SIG-M5 treated with dmso at 0.1 percent for 504 hours (cell line): ENCODE data around the gene SCN8A.

Source experiments
- DNase-seq: peaks from one replicate; lab custom pipeline; 2025; ENCODE audit not compliant: unreplicated experiment; lab: John Stamatoyannopoulos, UW

The SCN8A gene

GRCh38 chr12:51847643-51848325 lies 256.8 kb downstream of the SCN8A start:
- no peak for DNase-seq

DNA sequence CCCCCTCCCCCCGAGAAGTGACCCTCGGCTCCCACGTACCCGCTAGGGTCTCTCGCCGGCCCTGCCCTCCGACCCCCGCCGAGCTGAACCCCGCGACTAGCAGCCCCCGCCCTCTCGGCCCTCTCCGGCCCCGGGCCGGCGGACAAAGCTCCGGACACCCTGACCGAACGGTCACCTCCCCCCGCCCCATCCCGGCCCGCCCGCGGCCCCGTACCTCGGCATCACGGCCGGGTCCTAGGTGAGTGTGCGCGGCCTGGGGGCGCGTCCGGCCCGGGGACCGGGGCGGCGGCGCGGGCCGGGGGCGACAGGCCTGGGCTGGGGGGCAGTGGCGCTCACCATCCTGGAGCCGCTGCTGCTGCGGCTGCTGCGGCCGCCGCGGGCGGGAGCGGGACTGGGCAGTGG lies 257.3 kb downstream of the SCN8A start, which contains the start of gene FIGNL2:
Gene FIGNL2, minus strand, starts transcription at position 393 of the 402 bp plus-strand sequence. CDS start 26,305 bp downstream, outside the sequence.
- no peak for DNase-seq

DNA sequence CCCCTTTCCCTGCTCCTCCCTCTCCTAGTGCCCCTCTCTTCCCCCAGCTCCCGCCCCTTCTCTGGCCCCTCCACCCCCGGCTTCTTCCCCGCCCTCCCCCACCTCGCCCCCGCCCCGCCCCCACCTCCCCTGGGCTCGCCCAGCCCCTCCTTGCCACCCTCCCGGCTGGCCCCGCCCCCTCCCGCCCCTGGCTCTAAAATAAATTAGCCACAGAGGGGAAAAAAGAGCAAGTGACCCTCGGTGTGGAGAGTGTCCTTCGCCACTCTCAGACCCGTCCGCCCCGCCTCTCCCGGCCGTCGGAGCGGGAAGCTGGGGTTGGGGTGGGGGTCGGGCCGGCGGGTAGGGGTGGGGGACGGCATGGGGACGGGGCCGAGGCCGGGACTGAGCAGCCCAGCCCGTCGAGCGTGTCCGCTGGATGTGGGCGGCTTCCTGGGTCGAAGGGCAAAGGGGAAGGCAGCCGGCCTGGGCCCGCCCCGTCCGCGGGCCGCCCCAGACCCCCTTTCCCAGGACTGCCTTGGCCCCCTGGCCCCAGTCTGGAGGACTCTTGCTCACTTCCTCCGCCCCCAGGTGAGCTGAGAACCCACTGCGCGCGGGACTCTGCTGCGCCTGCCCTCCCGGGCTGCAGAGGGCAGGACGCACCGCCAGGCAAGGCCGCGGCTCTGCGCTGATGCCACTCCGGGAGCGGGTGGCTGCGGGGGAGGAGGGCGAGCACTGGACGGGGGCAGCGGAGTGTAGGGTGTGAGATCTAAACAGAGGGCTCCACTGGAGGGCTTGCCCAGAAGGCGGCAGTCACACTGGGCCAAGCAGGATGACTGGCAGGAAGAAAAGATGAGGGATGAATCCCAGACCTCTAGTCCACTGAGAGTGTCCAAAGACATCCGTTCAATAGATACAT lies 258.1 kb downstream of the SCN8A start:
- no peak for DNase-seq

- DNase-seq: no peak
These were observed 259.3 kb downstream of the SCN8A start for GRCh38 chr12:51850081-51850964.

GRCh38 chr12:51850965-51851299 lies 259.9 kb downstream of the SCN8A start:
- no peak for DNase-seq

DNA sequence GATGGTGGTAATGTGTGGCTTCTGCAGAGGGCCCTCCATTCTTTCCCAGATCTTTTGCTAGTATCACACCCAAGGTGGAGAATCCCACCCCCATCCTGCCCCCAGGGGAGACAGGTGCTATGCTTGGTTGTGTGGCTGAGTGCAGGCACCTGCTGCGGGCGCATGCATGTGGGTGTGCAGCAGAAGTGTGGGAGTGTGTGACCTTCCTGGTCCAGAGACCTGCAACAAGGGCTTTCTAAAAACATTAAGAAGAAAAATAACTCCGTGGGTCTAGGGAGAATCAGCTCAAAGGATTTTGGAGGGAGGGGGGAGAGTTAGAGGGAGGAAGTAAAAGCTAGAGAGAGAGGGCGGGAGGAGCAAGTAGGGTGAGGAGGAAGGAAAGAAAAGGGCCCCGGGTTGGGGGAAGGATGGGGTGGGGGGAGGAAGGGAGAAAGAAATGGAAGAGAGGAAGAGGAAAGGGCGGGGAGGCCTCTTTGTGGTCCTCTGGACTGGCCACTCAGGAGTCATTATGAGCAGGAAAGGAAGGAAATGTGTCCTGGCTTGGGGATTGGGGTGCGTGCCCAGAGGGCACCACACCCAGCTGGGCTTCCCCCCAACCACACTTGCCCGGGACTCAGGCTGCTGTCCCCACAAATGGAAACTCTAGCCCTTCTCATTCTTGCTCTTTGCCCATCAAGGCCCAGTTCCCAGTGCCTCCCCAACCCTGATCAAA lies 260.5 kb downstream of the SCN8A start:
- no peak for DNase-seq

- DNase-seq: no peak
These were observed 261.5 kb downstream of the SCN8A start for GRCh38 chr12:51852404-51853137.

GRCh38 chr12:51855586-51856428 lies 264.8 kb downstream of the SCN8A start:
- DNase-seq: no peak

DNA sequence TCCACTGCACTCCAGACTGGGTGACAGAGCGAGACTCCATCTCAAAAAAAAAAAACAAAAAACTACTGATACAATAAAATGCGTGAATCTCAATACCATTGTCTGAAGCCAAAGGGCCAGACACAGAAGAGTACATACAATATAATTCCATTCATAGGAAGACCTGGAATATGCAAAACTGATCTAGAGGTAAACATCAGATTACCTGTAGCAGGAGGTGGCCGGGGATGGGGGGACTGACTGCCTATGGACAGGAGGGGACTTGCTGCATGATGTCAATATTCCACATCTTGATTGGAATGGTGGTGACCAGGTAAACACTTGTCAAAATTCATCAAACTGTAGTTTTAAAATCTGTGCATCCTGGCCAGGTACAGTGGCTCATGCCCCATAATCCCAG lies 270.0 kb downstream of the SCN8A start:
- DNase-seq: no peak
